ENCODE results near the gene ELL.

Gene ELL

DNA sequence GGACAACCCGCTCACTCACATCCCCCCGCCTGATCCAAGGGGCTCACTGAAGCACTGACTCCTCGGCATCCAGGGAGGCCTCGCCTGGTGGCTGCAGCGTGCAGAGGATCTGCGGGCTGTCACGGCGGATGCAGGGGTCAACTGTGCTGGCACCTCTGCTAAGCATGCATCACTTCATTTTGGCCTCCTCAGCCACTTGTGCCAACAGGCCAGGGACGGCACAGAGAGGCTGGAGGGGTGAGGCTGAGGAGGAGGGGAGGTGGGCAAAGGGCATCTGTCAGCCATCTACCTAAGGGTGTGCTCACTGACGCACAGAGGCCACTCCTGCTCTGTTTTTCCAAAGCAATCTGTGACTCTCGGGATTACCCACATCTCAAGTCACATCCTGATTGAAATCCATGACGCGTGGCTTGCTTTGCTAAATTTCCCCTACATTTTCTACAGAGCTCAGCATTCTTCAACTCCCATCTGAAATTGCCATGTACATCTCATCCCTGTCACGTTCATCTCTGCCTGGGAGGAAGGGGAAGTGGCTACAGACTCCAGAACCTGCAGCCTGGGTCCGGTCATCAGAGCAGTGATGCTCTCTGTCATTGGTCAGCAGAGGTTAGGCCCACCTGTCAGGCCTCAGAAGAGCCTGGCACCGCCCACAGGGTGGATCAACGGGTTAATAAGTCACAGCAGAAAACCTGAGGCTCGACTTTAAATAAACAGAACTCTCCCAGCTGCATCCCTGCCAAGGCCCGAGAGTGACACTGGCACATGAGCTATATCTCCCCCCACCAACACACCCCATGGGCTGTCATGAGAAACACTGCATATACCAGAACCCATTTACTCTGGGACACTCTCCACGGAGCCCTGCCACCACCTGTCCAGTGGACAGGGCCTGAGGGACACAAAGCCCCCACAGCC, 17.6 kb downstream of the ELL start:
- no peak for DNase-seq

DNA sequence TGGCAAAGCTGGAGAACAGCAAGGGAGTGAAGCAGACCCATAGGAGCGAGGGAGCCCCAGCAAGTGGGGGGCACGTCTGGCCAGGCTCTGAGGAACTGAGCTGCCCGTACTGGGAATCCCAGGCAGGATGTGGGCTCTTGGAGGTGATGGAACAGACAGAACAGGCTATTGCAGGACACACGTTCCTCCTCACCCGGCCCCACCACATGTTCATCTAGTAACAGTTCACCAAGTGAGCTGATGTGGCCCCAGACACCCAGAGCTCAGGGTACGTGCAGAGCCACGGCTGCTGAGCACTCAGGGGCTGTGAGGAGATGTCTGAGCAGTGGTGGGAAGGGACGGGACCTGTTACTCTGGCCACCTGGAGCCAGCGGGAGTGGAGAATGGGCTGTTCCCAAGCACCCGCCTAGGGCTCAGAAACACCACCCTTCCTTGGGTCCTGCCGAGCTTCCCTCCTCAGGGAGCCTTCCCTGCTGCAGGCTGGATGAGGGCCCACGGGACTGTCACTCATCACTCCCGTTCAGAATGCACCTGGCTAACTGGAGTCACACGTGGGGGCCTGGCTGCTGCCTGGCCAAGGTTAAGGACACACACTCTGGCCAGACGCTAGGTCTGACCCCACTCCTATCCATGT, 18.4 kb downstream of the ELL start:
- DNase-seq: no peak

DNA sequence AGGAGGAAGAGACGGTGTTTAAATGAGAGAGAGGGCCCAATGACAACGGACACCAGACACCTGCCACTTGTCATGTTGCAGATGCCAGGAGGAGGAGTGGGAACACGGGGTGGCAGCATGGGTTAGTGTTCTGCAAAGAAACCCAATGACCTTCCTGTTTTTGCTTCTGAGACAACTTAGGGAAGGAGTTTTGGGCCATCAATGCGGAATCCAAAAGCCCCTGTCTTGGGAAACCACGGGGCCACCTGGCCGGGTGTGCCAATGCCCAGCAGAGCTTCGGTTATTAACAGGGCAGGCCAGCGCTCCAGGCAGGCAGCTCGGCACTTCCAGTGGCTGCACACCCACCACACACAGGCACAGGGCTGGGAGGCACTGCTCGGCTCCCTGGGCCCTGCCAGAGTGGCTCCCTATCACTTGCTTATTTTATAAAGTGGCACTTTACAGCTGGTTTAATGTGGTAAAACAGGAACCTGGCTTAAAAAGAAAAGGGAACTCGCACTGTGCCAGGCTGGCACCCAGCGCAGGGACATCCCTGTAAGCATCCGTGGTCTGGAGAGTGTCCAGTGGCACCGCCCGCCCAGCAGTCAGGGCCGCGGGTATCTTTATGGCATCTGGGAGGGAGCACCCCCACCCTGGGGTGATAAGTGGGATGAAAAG, 19.1 kb downstream of the ELL start:
- DNase-seq: no peak

DNA sequence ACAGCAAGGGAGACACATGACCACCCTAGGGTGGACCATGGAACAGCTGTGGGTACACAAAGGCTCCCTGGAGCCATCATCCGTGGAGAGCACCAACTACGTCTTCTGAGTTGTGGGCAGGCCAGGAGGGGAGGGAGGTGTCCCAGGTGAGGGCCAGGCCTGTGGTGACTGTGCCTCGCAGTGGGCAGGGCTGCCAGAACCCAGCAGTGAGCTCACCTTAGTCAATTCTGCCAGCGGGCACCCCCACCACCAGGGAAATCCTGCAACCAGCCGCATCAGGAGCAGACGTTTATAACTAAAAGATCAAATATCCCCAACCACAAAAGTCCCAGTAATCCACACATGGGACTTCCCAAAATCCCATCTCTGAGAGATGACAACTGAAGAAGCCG, 19.6 kb downstream of the ELL start:
- DNase-seq: no peak

DNA sequence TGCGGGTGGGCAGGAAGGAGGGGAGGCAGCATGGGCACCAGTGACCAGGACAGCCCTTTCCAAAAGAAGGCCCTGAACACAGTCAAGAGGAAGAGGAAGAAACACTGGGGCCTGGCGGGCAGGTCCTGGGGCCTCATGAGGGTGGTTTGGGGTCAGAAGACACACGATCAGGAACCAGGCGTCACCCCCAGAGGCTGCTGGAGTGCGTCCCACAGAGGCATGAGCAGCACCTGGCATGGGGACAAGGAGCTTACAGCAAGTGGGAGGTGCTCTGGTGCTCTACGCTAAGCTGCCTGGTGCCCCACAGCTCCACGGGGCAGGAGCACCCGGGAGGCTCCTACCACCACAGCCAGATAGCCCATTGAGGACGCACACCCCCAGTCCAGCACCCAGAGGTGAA, 20.0 kb downstream of the ELL start:
- DNase-seq: no peak

DNA sequence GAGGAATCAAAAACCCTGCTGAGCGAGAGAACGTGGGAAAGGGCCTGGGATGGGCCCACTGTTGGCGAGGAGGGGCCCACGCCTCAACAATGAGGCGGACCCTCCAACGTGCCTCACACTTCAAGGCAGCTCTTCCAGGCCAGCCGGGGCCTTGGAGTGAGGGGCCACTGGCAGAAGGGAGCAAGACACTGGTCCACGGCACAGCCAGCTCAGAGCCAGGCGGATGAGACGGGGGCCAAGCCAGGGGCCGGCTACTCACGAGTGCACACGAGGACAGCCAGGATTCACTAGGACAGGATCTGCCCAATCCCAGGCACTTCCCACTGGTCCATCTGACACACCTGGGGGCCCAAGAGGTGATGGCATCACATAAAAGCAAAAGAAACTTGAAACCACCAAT, 20.5 kb downstream of the ELL start:
- DNase-seq: no peak

DNA sequence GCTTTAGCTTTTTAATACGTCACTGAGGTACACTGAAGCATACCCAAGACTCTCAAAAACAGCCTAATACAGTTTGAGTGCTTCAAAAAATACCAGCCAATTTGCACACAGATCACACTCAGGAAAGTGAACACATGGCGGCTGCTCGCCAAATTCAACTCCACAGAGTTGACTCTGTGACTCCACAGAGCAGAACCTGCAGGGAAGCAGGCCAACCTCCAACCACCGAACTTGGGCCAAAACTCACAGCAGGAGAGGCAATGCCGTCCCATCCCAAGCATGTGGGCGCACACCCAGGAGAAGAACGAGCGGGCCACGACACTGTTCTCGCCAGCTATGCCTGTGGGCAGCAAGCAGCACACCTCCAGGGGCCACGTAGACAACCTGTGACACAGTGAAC, 21.1 kb downstream of the ELL start:
- no peak for DNase-seq

DNA sequence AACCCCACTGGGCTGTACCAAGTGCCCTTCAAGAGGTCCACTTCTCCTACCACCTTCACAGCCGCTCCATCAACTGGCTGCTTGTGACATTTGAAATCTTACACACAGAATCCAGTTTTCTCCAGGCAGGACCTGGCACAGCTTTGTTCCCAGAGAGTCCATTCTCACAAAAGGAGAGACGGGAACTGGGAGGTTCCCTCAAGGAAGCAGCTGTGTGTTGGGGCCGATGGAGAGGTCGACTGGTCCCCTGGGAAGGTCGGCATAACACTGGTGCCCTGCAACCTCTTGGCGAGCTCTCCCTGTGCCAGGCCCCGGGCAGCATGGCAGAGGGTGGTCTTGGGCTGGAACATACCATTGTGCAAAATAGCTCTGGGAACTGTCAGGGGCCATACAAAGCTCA, 21.5 kb downstream of the ELL start:
- no peak for DNase-seq

DNA sequence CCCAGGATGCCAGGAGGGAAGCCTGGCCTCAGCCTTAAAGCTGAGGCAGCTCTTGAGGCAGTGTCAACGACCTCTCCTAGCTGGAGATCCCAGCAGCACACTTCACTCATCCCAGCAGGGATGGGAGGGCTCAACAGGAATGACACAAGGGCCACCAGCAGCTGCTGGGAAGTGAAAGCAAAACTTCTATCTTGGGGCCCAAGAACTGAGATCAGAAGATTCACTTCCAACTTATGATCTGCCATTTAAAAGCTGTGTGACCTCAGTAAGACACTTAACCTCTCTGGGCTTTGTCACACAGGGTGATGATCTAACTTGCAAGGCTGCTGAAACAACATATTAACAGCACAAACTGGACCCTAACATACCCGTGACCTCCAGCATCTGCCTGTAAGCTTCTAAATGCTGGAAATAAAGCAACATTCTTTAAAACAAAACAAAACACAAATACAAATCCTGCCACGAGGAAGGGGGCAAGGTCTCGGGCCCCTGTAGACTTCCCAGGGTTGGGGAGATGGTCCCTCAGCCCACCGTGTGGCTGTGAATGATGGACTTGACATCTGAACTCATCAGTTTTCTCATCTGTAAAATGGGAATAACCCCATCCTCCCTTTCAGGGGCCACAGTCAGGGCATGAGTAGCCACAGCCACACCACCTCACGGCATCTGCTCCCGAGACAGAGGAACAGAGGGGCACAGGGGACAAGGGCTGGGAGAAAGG, 22.7 kb downstream of the ELL start:
- DNase-seq: no peak

DNA sequence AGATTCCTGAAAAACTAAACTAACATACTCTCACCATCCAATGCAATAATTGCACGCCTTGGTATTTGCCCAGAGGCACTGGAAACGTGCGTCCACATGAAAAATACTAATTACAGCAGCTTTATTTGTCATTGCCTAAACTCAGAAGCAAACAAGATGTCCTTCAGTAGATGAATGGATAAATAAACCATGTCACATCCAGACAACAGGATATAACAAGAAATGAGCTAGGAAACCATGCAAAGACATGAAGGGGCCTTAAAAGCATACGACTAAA, 25.0 kb downstream of the ELL start:
- DNase-seq: no peak

DNA sequence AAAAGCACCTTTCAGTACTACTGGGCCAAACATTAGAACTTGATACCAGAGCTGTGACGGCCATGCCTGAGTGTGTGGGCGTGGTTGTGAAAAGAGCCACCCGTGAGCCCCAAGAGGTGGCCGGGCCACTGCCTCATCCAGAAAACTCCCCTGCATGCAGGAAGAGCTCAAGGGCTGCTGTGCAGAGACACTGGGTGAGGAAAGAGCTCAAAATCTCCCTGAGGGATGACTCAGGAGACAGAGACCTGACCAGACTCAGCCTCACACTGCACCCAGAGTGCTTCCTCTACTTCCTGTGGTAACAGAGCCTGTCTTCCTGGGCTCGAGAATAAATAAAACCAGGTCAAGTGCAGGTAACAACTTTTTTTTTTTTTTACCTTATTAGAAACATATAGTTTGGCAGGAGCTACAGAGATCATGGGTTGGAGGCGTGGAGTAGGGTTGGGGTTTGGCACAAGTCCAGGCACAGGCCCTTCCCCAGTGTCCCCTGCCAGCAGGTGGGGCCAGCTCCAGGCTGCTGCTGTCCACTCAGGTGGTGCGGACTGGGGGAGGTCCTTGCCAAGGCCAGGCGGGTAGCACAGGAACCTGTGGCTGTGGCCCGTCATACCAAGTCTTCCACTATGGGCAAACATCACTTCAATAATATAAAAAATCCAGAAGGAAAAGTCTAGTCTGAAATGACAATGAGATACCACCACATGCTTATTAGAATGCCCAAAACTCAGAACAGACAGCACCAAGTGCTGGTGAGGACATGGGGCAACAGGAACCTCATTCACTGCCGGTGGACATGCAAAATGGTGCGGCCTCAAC, 25.5 kb downstream of the ELL start:
- no peak for DNase-seq

DNA sequence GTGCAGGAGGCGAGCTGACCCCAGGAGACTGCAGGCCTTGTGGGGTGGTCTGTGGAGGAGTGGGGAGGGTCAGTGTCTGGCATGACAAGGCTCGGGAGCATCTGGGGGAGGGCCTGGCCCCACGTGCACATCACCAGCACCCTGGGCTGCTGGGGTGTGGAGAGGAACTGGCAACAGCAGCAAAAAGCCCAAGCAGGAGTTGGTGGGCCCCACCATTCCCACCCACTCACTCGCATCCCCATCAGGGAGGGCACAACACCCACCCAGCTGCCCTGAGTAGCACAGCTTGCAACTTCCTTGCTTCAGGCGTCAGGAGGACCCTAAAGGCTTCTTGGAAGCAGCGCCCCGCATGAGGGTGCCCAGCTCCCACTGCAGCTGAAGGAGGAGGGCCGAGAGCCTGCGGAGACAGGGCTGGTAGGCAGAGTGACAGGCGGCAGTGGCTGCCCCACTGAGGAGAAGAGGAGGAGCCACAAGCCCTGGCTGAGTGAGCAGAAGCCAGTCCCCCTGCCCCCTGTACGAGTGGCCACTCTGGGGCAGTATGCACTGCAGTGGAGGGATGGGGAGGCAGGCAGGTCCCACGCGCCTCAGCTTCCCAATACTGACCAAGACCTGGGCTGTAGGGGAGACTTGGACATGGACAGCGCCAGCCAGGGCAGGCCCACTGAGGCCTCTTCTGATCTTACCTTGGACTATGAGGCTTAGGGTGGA, 26.5 kb downstream of the ELL start:
- no peak for DNase-seq

DNA sequence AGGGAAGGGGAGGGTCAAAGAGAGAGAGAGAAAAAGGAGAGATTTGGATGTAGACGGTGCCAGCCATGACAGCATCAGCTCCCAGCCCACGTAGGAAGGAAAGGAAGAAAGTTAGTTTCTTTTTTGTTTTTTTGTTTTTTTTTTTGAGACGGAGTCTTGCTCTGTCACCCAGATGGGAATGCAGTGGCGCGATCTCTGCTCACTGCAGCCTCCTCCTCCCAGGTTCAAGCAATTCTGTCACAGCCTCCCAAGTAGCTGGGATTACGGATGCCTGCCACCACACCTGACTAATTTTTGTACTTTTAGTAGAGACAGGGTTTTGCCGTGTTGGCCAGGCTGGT, 27.6 kb downstream of the ELL start:
- no peak for DNase-seq

DNA sequence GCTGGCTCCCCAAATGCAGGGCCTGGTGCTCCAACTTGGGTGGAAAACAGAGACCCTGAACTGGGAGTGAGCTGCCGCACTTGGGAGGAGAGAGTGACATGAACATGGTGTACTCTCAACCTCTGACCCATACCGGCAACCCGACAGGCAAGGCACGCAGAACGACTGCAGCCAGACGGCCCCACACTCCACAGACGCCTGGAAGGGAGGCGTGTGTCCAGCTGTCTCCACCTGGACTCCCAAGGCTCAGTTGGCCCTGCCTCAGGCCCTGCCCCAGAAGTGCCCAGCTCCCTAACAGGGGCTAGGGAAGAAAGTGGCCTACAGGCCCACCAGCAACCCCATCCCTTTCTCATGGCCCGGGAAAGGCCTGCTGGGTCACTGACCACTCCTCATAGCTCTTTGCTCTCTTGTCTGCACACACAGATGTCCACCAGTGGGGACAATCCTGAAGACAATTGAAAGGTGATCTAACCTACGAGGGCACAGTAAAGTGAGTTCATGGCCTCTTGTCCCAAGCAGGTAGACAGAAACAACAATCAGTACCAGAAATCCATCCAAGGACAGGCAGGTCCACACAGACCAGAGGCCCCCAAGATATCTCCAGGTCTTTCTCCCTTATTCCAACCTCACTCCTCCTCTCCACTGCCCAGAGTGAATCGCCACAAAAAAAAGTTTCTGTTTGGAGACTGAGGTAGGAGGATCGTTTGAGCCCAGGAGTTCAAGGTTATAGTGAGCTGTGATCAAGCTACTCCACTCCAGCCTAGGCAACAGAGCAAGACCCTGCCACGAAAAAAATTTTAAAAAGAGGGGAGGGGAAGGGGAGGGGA, 28.2 kb downstream of the ELL start:
- no peak for DNase-seq

DNA sequence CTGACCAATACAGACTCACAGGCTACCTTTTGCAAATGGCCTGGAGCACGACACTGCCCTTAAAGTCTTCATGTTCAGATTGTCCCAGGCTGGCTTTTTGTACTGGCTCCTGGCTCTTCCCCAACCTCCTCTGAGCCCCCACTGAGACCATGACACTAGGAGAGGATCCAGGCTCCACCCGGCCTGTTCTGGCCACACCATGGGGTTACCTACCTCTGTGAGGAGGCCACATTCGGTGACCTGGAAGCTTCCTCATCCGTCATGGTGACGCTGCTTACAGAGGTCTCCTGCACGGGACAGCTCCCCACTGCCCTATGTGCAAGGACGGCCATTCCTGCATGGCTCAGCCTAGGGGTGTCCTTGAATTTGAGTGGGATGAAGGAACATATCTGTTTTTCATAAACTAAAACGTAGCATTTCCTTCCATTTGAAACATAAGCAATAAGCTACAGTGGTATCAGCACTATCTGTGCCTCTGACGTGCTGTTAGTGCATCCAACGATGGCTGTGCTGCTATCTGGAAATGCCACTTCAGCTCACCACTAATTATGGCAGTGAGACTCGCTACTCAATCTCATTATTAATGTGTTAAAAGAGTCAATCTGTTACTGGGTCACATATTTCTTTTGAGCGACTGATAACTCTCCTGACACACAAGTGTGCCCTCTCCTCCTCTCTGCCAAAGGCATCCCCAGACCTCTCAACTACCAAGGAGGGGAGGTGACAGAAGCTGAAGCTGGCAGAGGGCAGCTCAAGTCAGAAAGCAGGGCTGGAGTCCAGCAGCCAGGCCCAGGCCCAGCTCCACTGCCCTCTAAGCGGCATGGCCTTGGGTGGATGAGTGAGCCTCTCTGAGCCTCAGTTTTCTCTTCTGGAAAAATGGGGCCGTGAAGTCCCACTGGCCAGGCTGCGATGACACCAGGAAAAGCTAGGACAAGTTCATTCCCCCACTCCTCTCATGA, 29.6 kb downstream of the ELL start:
- DNase-seq: no peak

DNA sequence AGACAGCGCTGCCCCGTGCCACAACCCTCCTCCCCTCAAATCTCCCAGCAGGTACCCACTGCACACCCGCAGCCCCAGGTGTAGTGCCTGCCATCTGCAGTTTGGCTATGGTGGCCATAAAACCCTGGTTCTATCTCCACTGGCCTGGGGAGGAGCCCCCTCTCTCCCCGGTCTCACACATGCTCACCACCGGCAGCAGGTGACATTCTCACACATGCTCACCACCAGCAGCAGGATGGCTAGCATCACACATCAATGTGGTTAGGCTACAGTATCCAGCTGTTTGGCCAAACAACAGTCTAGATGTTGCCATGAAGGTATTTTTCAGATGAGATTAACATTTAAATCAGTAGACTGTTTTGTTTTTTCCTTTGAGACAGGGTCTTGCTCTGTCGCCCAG, 31.1 kb downstream of the ELL start:
- DNase-seq: no peak

DNA sequence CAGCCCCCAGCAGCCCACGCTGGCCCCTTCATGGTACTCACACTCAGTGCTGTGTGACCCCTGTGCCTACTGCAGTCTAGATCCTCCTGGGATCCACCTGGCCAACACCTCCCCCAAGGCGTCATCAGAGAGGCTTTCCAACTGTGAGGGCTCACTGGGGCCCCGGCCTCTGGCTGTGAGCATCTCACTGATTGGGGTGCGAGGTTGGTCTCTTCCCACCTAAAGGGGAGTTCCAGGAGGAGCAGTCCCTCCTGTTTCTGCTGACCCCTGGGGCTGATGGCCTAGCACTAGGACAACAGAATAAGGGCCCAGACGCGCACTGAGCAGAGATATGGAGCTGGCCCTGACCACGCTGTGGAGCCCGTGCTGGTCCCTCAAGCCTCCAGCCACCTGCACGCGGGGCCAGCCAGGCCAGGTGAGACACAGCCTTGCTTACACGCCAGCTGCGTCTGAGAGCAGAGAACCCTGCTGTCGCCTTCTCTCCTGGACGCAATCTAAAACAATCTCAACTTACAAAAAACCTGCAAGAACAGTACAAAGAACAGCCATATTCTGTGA, 32.2 kb downstream of the ELL start:
- no peak for DNase-seq

DNA sequence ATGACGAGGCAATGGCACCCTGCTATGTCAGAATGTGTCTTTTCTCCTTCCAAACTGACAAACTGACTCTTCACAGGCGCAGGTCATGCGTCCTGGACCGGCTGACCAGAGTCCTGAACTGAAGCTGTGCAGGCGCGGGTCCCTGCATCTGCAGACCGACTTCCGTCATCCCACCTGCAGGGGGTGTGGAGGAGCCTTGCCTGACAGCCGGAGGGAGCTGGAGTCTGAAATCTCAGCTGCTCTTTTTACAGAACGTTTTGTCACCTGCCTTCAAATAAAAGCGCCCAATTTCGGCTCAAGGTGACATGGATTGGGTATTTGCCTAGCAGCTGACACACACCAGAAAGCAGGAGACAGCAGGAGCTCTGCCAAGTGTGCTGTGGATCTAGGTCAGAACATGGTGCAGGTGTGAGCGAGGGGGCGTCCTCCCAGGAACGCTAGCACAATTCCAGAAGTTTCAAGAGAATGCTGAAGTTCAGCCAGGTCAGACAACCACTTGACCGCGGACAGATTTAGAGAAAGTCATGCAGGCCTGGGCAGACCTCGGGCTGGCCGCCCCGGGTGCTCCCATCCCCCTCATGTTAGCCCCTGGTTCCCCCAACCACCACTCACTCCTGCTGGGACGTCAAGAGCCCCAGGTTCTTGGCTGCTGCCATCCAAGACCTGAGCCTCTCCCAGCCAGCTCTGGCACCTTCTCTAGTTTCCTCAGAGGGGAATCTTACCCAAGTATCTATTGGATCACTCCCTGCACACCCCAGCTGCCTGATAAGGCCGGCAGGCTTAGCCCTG, 32.8 kb downstream of the ELL start:
- no peak for DNase-seq

DNA sequence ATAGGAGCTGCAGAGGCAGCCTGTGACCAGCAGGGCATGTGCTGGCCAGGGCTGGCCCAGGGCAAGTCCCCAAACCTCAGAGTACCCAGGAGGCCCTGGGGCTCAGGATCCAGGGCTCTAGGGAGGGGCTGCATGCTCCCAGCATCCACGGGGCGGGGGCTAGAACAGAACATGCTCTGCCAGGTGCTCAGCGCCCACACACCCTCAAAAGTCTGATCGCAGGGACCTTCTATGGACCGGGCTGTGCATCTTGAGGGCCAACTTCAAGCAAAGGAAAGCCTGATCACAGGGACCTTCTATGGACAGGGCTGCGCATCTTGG, 33.5 kb downstream of the ELL start:
- no peak for DNase-seq

Measured in NCI-H1694 (cell line).